K562 (cell line): Measurements from ENCODE around the gene HIVEP1.

ENCODE experiments used
- CTCF ChIP-seq, 3 experiments: IDR thresholded peaks in 2 of 3; conservative IDR thresholded peaks in 1 of 3; 2 replicates each; pipeline ENCODE4 v1.5.1; 2011 to 2012; ENCODE audit warnings: low read length in 3 of 3, mild to moderate bottlenecking in 3 of 3, control low read depth in 2 of 3, improper control_type of control experiment in 1 of 3, inconsistent platforms in 1 of 3, low read depth in 1 of 3, mixed read lengths in 1 of 3, moderate library complexity in 1 of 3; ENCODE audit not compliant: insufficient read depth in 2 of 3
- ELK1 ChIP-seq: sonication (generic); formaldehyde crosslinking; IDR thresholded peaks from 2 replicates; pipeline ENCODE4 v1.8.1; 2022; ENCODE audit warnings: missing genetic modification reagents
- LARP7 ChIP-seq: fragments of 450-650 bp; IDR thresholded peaks from 2 replicates; pipeline ENCODE4 v1.6.1; 2016
- MIER1 ChIP-seq: fragments of 450-650 bp; IDR thresholded peaks from 2 replicates; pipeline ENCODE4 v1.6.1; 2016; ENCODE audit warnings: antibody characterized with exemption, mild to moderate bottlenecking, low read depth
- RNF2 ChIP-seq: sonication (generic); IDR thresholded peaks from 2 replicates; pipeline ENCODE4 v1.6.1; 2016
- SMAD1 ChIP-seq: fragments of 150-350 bp; IDR thresholded peaks from 2 replicates; pipeline ENCODE4 v1.6.1; 2014; ENCODE audit warnings: low read length, low read depth; ENCODE audit not compliant: partially characterized antibody
- TAF15 ChIP-seq: fragments of 200-400 bp; formaldehyde crosslinking; IDR thresholded peaks from 2 replicates; pipeline ENCODE4 v1.6.1; 2017; ENCODE audit warnings: mild to moderate bottlenecking, low read depth, low read length, moderate library complexity
- TARDBP ChIP-seq: fragments of 450-650 bp; IDR thresholded peaks from 2 replicates; pipeline ENCODE4 v1.6.1; 2016
- TCF3 ChIP-seq: sonication (generic); formaldehyde crosslinking; IDR thresholded peaks from 2 replicates; pipeline ENCODE4 v1.4.0; 2020; ENCODE audit warnings: mild to moderate bottlenecking, missing genetic modification reagents
- TFAP4 ChIP-seq: sonication (generic); formaldehyde crosslinking; IDR thresholded peaks from 2 replicates; pipeline ENCODE4 v1.8.0; 2022; ENCODE audit warnings: missing genetic modification reagents, mild to moderate bottlenecking, moderate library complexity, borderline replicate concordance
- TRIM28 ChIP-seq: fragments of 450-650 bp; IDR thresholded peaks from 2 replicates; pipeline ENCODE4 v1.6.1; 2017

GRCh38 chr6:11989386-11989785 is 22.7 kb upstream of the HIVEP1 start:
- no peak for TF ChIP-seq CTCF (IDR thresholded peaks at IDR 0.05 in 2 of 3, conservative IDR thresholded peaks at IDR 0.05 in 1 of 3; ENCODE audit: insufficient read depth in 2 of 3, low read depth in 1 of 3, low read length in 3 of 3)
- no peak for TF ChIP-seq TRIM28
- no peak for TF ChIP-seq RNF2
- no peak for TF ChIP-seq TCF3 (CRISPR knock-in tag)
- no peak for TF ChIP-seq LARP7
- no peak for TF ChIP-seq TAF15
- no peak for TF ChIP-seq MIER1
- TF ChIP-seq TFAP4 (CRISPR knock-in tag) = no peak
- TF ChIP-seq ELK1 (CRISPR knock-in tag) = no peak
- no peak for TF ChIP-seq TARDBP
- TF ChIP-seq SMAD1 = no peak
